GM18502 (cell line): ENCODE measurements around the gene MRM2.

Source experiments
- ATAC-seq: cut with Tn5 transposase; IDR thresholded peaks from one replicate; pipeline ENCODE4 v1.9.1; 2021; ENCODE audit warnings: mild to moderate bottlenecking; ENCODE audit not compliant: unreplicated experiment, poor library complexity

The MRM2 gene

GRCh38 chr7:2241580-2242540 lies at the start of gene MRM2, which contains the start of gene NUDT1:
Gene MRM2 (minus strand): TSS chr7:2242205. CDS start chr7:2242169, 36 bp downstream.
Gene NUDT1 (plus strand): TSS chr7:2242226. CDS start chr7:2244575, 2,349 bp downstream.
- peak; percentile 65 for ATAC-seq

GRCh38 chr7:2290877-2291276 lies 48.9 kb upstream of the MRM2 start:
- no peak for ATAC-seq

- no peak for ATAC-seq
These were observed 47.6 kb upstream of the MRM2 start for GRCh38 chr7:2289621-2290020.

- peak; percentile 8 for ATAC-seq
These were observed 47.1 kb upstream of the MRM2 start for GRCh38 chr7:2289111-2289586.

GRCh38 chr7:2288503-2288902 lies 46.5 kb upstream of the MRM2 start:
- peak; percentile 76 for ATAC-seq

- ATAC-seq = no peak
These were observed 45.7 kb upstream of the MRM2 start for GRCh38 chr7:2287745-2288144.

GRCh38 chr7:2283074-2283473 lies 41.1 kb upstream of the MRM2 start:
- ATAC-seq = no peak

GRCh38 chr7:2282185-2282751 lies 40.3 kb upstream of the MRM2 start:
- no peak for ATAC-seq

- ATAC-seq = no peak
These were observed 39.5 kb upstream of the MRM2 start for GRCh38 chr7:2281541-2281940.

GRCh38 chr7:2280424-2280823 lies 38.4 kb upstream of the MRM2 start:
- no peak for ATAC-seq

- ATAC-seq = no peak
These were observed 37.9 kb upstream of the MRM2 start for GRCh38 chr7:2279896-2280295.

- ATAC-seq = no peak
These were observed 36.0 kb upstream of the MRM2 start for GRCh38 chr7:2278026-2278425.

GRCh38 chr7:2276107-2276506 lies 34.1 kb upstream of the MRM2 start:
- no peak for ATAC-seq

GRCh38 chr7:2275101-2275500 lies 33.1 kb upstream of the MRM2 start:
- no peak for ATAC-seq

GRCh38 chr7:2274666-2275065 lies 32.7 kb upstream of the MRM2 start:
- ATAC-seq = no peak

GRCh38 chr7:2273866-2274265 lies 31.9 kb upstream of the MRM2 start:
- ATAC-seq = no peak

- ATAC-seq = no peak
These were observed 30.0 kb upstream of the MRM2 start for GRCh38 chr7:2272031-2272430.

- ATAC-seq = no peak
These were observed 29.4 kb upstream of the MRM2 start for GRCh38 chr7:2271273-2272026.

- no peak for ATAC-seq
These were observed 28.5 kb upstream of the MRM2 start for GRCh38 chr7:2270495-2270894.

- no peak for ATAC-seq
These were observed 28.0 kb upstream of the MRM2 start for GRCh38 chr7:2269991-2270460.
